CD14-positive monocyte (primary cell): Measurements from ENCODE around the gene PRR33. TPM values are rescaled to one million over a fixed set of nuclear protein-coding genes. Genes with fewer than 3 reads are reported as not detected.
A peak's percentile ranks its signal among the peaks of the same experiment; 100 is the strongest.

Source experiments
- DNase-seq, 3 donors: peaks; one replicate each; pipeline ENCODE4 v3.0.0-alpha.2; 2011 to 2022
- H2AFZ ChIP-seq: 2 replicates; pipeline ENCODE4 v1.6.0; 2012; ENCODE audit warnings: mild to moderate bottlenecking, low read depth, low read length, inconsistent platforms; ENCODE audit not compliant: insufficient read depth, poor library complexity, severe bottlenecking
- H3K27ac ChIP-seq, 2 donors: 1 replicate in 1 of 2; 2 replicates in 1 of 2; pipeline ENCODE4 v1.5.1; 2012 to 2013; ENCODE audit warnings: low read length in 2 of 2, control low read depth in 1 of 2, inconsistent platforms in 1 of 2, low read depth in 1 of 2, mild to moderate bottlenecking in 1 of 2
- H3K27me3 ChIP-seq, 2 donors: one replicate each; pipeline versions ENCODE4 v1.6.0 to v1.6.1; 2011 to 2013; ENCODE audit warnings: low read length in 2 of 2; ENCODE audit not compliant: control insufficient read depth in 2 of 2, insufficient read depth in 2 of 2
- H3K36me3 ChIP-seq, 2 donors: replicated peaks in 1 of 2; 1 replicate in 1 of 2; 2 replicates in 1 of 2; pipeline versions ENCODE4 v1.5.1 to v1.6.1; 2012 to 2013; ENCODE audit warnings: low read length in 2 of 2, control low read depth in 1 of 2, inconsistent platforms in 1 of 2, mild to moderate bottlenecking in 1 of 2; ENCODE audit not compliant: insufficient read depth in 2 of 2, control insufficient read depth in 1 of 2
- H3K4me1 ChIP-seq, 2 donors: 1 replicate in 1 of 2; 2 replicates in 1 of 2; pipeline versions ENCODE4 v1.5.1 to v1.6.1; 2012 to 2013; ENCODE audit warnings: low read length in 2 of 2, control low read depth in 1 of 2, inconsistent platforms in 1 of 2, mild to moderate bottlenecking in 1 of 2, moderate library complexity in 1 of 2; ENCODE audit not compliant: insufficient read depth in 2 of 2, control insufficient read depth in 1 of 2
- H3K4me2 ChIP-seq: replicated peaks from 2 replicates; pipeline ENCODE3; 2012; ENCODE audit warnings: low read length, moderate library complexity, mild to moderate bottlenecking; ENCODE audit not compliant: poor library complexity, severe bottlenecking; ENCODE audit errors: extremely low read depth
- H3K4me3 ChIP-seq, 3 experiments: fragments of 200-600 bp in 1 of 3; sonication (generic) in 1 of 3; replicated peaks in 1 of 3; 1 replicate in 2 of 3; 2 replicates in 1 of 3; pipeline ENCODE4 v1.5.1; 2011 to 2013; ENCODE audit warnings: low read length in 3 of 3, mild to moderate bottlenecking in 3 of 3, control low read depth in 2 of 3, low read depth in 2 of 3, inconsistent platforms in 1 of 3, moderate library complexity in 1 of 3
- H3K79me2 ChIP-seq: 2 replicates; pipeline ENCODE4 v1.6.0; 2012; ENCODE audit warnings: mild to moderate bottlenecking, control low read depth, inconsistent platforms, low read length, moderate library complexity; ENCODE audit not compliant: insufficient read depth
- H3K9ac ChIP-seq: 2 replicates; pipeline ENCODE4 v1.6.0; 2017; ENCODE audit warnings: low read length, mild to moderate bottlenecking; ENCODE audit not compliant: insufficient read depth, poor library complexity, severe bottlenecking
- H3K9me3 ChIP-seq, 2 donors: replicated peaks in 1 of 2; 1 replicate in 1 of 2; 2 replicates in 1 of 2; pipeline versions ENCODE4 v1.5.1 to v1.6.1; 2012 to 2013; ENCODE audit warnings: low read length in 2 of 2, control low read depth in 1 of 2; ENCODE audit not compliant: control insufficient read depth in 1 of 2, insufficient read depth in 1 of 2
- H4K20me1 ChIP-seq: 2 replicates; pipeline ENCODE4 v1.6.0; 2012; ENCODE audit warnings: mild to moderate bottlenecking, low read length, control low read depth, moderate library complexity; ENCODE audit not compliant: insufficient read depth
- H3K27ac Mint-ChIP-seq, 7 donors: one replicate each; pipeline ENCODE4 v1.8.0; 2020; ENCODE audit warnings: mild to moderate bottlenecking in 7 of 7, mixed read lengths in 7 of 7, moderate library complexity in 6 of 7, inconsistent platforms in 2 of 7
- H3K27me3 Mint-ChIP-seq, 3 donors: one replicate each; pipeline ENCODE4 v1.8.0; 2021 to 2022; ENCODE audit warnings: low read depth in 3 of 3, mild to moderate bottlenecking in 3 of 3, mixed read lengths in 3 of 3, moderate library complexity in 3 of 3, inconsistent platforms in 1 of 3
- H3K36me3 Mint-ChIP-seq, 2 donors: one replicate each; pipeline ENCODE4 v1.8.0; 2020; ENCODE audit warnings: mixed read lengths in 2 of 2, inconsistent platforms in 1 of 2, mild to moderate bottlenecking in 1 of 2
- H3K4me1 Mint-ChIP-seq: one replicate; pipeline ENCODE4 v1.8.0; 2020; ENCODE audit warnings: mild to moderate bottlenecking, mixed read lengths
- H3K4me3 Mint-ChIP-seq, 2 donors: one replicate each; pipeline ENCODE4 v1.8.0; 2020; ENCODE audit warnings: mild to moderate bottlenecking in 2 of 2, mixed read lengths in 2 of 2, moderate library complexity in 1 of 2
- H3K9me3 Mint-ChIP-seq, 7 donors: one replicate each; pipeline ENCODE4 v1.8.0; 2020 to 2022; ENCODE audit warnings: mixed read lengths in 7 of 7, mild to moderate bottlenecking in 6 of 7, moderate library complexity in 6 of 7, inconsistent platforms in 2 of 7
- CTCF ChIP-seq: fragments of 200-600 bp; IDR thresholded peaks from one replicate; pipeline ENCODE4 v1.8.0; 2022; ENCODE audit warnings: antibody characterized with exemption, mild to moderate bottlenecking
- WGBS: methylation state at CpG from one replicate; pipeline ENCODE4 v1.1.5; 2013; ENCODE audit warnings: missing lambda C conversion rate; ENCODE audit not compliant: insufficient coverage; 5-methylcytosine and 5-hydroxymethylcytosine counted together
- intact Hi-C, 2 donors: fragments of 100-400 bp; cut with micrococcal nuclease; formaldehyde crosslinking; loops; one replicate each; pipeline versions ENCODE4 v1.15.0 to v1.15.1; 2023
- polyA plus RNA-seq, 3 donors: library from polyadenylated mRNA; depleted of rRNA in 1 of 3; unstranded in 2 of 3; stranded (reverse) in 1 of 3; fragments of 300-500 nt in 2 of 3; fragments of >200 nt in 1 of 3; fragmentation: Illumina TruSeq in 2 of 3; gene quantifications; 1 replicate in 2 of 3; 2 replicates in 1 of 3; pipeline ENCODE4 v1.2.3, GENCODE V29; 2012 to 2021

Gene PRR33
- polyA plus RNA-seq, 3 donors = not detected

DNA sequence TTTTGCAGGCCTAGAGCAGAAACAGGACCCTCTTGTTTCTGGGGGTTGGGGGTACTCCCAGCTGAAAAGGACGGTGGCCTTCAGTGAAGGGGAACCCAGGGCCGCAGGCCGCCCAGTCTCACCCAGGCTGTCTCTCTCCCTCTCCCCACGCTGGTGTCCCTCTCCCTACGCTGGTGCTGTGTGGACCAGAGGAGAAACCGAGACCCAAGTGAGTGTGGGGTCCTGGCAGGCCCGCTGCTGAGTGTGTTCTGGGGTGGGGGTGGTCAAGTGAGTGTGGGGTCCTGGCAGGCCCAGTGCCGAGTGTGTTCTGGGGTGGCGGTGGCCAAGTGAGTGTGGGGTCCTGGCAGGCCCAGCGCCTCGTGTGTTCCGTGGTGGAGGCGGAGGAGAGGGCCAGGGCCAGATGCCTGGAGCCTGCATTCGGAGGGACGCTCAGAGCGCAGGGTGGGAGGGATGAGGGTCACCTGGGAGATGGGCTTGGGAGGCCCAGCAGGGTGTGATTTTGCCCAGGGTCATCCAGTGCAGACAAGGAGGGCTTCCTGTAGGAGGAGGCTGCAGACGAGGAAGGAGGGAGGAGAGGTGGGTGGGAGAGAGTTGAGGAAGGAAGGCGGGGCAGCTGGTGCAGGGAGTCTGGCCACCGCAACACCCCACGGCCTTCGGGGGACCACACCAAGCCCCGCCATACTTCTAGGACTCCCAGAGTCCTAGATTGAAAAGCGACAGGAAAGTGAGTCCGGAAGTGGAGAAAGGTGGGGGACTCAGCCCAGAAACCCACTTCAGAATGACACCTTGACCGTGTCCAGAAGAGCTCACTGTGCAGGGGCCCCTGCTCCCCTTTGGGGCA lies 38.1 kb upstream of the PRR33 start:
- H3K9ac ChIP-seq = no peak overlapping the region
- peak overlapping the region in 1 of 7 donors; percentile 59 for H3K27ac Mint-ChIP-seq
- no peaks in the 10 kb centered on the region for H3K36me3 ChIP-seq

More for the DNA sequence above, 38.1 kb upstream of the PRR33 start:
- intact Hi-C loops = loop anchor here in 1 of 2 donors (10.0 kb wide), 1 partner anchor 225 kb away; no protein-coding TSS in a partner anchor
- 87% methylated on average over 11 of the region's 25 CpGs for WGBS
- Histone ChIP-seq H3K79me2 (no peaks in the 10 kb centered on the region), H3K27ac (no peak overlapping the region), H3K27me3 (peaks cover 0 to 4% of the 10 kb centered on the region in 2 donors), H3K4me3 (no peak overlapping the region), H2AFZ (no peak overlapping the region), H3K4me2 (no peak overlapping the region), H4K20me1 (no peaks in the 10 kb centered on the region), H3K9me3 (no peaks in the 10 kb centered on the region), H3K4me1 (peaks cover 9 to 21% of the 10 kb centered on the region in 2 donors)
- Mint-ChIP-seq H3K4me1 (peaks cover 20% of the 10 kb centered on the region), H3K9me3 (peaks cover 0 to 3% (median 0%) of the 10 kb centered on the region in 7 donors), H3K27me3 (peaks cover 10 to 34% (median 18%) of the 10 kb centered on the region in 3 donors), H3K4me3 (no peak overlapping the region), H3K36me3 (no peaks in the 10 kb centered on the region)
- DNase-seq = no peak
- TF ChIP-seq CTCF = no peak
